ENCODE measurements around the gene SPDEF. TPM values are rescaled to one million over a fixed set of nuclear protein-coding genes. Genes with fewer than 3 reads are reported as not detected.

SPDEF gene
- total and polyA plus RNA-seq, 2 donors (not counting 1 experiment from before 2014, with no cell fraction given): under 0.01 to 0.03 TPM

- no peak for DNase-seq (ENCODE audit: low read depth in 2 of 2)
- TF ChIP-seq EZH2 (IDR thresholded peaks at IDR 0.05; ENCODE audit: low read length, missing control alignments) (no peak), CTCF (conservative IDR thresholded peaks at IDR 0.05 in 1 of 2, IDR thresholded peaks at IDR 0.05 in 1 of 2; ENCODE audit: low read depth in 1 of 2, low read length in 2 of 2) (no peak)
- H3K27me3 ChIP-seq (ENCODE audit: control insufficient read depth, insufficient read depth, low read length): no peaks in the 10 kb centered on the region
- peaks cover 5% of the 10 kb centered on the region for H3K4me1 ChIP-seq (ENCODE audit: control insufficient read depth, extremely low read depth, insufficient read depth, low read length)
- H3K9me3 ChIP-seq (ENCODE audit: control insufficient read depth, insufficient read depth, low read depth, low read length): no peaks in the 10 kb centered on the region
- H3K4me3 ChIP-seq (replicated peaks in 1 of 4; ENCODE audit: control extremely low read depth in 1 of 4, insufficient read depth in 1 of 4, low read depth in 3 of 4, low read length in 4 of 4): no peak overlapping the region
- H3K4me2 ChIP-seq (ENCODE audit: extremely low read depth, insufficient read depth, low read length): no peak overlapping the region
- no peak overlapping the region for H3K9ac ChIP-seq (ENCODE audit: insufficient read depth, low read length)
- H3K36me3 ChIP-seq (ENCODE audit: control insufficient read depth, insufficient read depth, low read length): peaks cover 1% of the 10 kb centered on the region
- H3K27ac ChIP-seq (ENCODE audit: insufficient read depth, low read length): no peak overlapping the region
- H2AFZ ChIP-seq (ENCODE audit: low read length): no peak overlapping the region
- peaks cover 14% of the 10 kb centered on the region for H3K79me2 ChIP-seq (ENCODE audit: control insufficient read depth, insufficient read depth, low read length)
- no peaks in the 10 kb centered on the region for H4K20me1 ChIP-seq (ENCODE audit: control insufficient read depth, extremely low read depth, insufficient read depth, low read length)
Observed at GRCh38 chr6:34589691-34590090, 33.6 kb upstream of the SPDEF start.

- H2AFZ ChIP-seq (ENCODE audit: low read length): no peak overlapping the region
- no peaks in the 10 kb centered on the region for H3K27me3 ChIP-seq (ENCODE audit: control insufficient read depth, insufficient read depth, low read length)
- H3K4me1 ChIP-seq (ENCODE audit: control insufficient read depth, extremely low read depth, insufficient read depth, low read length): peaks cover 5% of the 10 kb centered on the region
- TF ChIP-seq CTCF (conservative IDR thresholded peaks at IDR 0.05 in 1 of 2, IDR thresholded peaks at IDR 0.05 in 1 of 2; ENCODE audit: low read depth in 1 of 2, low read length in 2 of 2) (no peak), EZH2 (IDR thresholded peaks at IDR 0.05; ENCODE audit: low read length, missing control alignments) (no peak)
- DNase-seq (ENCODE audit: low read depth in 2 of 2): no peak
- H4K20me1 ChIP-seq (ENCODE audit: control insufficient read depth, extremely low read depth, insufficient read depth, low read length): no peaks in the 10 kb centered on the region
- H3K9me3 ChIP-seq (ENCODE audit: control insufficient read depth, insufficient read depth, low read depth, low read length): no peaks in the 10 kb centered on the region
- H3K79me2 ChIP-seq (ENCODE audit: control insufficient read depth, insufficient read depth, low read length): peaks cover 8% of the 10 kb centered on the region
- H3K27ac ChIP-seq (ENCODE audit: insufficient read depth, low read length): no peak overlapping the region
- no peak overlapping the region for H3K4me2 ChIP-seq (ENCODE audit: extremely low read depth, insufficient read depth, low read length)
- H3K36me3 ChIP-seq (ENCODE audit: control insufficient read depth, insufficient read depth, low read length): peaks cover 1% of the 10 kb centered on the region
- no peak overlapping the region for H3K4me3 ChIP-seq (replicated peaks in 1 of 4; ENCODE audit: control extremely low read depth in 1 of 4, insufficient read depth in 1 of 4, low read depth in 3 of 4, low read length in 4 of 4)
- H3K9ac ChIP-seq (ENCODE audit: insufficient read depth, low read length): no peak overlapping the region
Observed at GRCh38 chr6:34589140-34589539, 33.0 kb upstream of the SPDEF start.

- H3K4me3 ChIP-seq (replicated peaks in 1 of 4; ENCODE audit: control extremely low read depth in 1 of 4, insufficient read depth in 1 of 4, low read depth in 3 of 4, low read length in 4 of 4): no peak overlapping the region
- no peak for TF ChIP-seq CTCF (conservative IDR thresholded peaks at IDR 0.05 in 1 of 2, IDR thresholded peaks at IDR 0.05 in 1 of 2; ENCODE audit: low read depth in 1 of 2, low read length in 2 of 2)
- TF ChIP-seq EZH2 (IDR thresholded peaks at IDR 0.05; ENCODE audit: low read length, missing control alignments): no peak
- no peaks in the 10 kb centered on the region for H3K27me3 ChIP-seq (ENCODE audit: control insufficient read depth, insufficient read depth, low read length)
- no peak overlapping the region for H3K27ac ChIP-seq (ENCODE audit: insufficient read depth, low read length)
- no peaks in the 10 kb centered on the region for H3K9me3 ChIP-seq (ENCODE audit: control insufficient read depth, insufficient read depth, low read depth, low read length)
- H3K4me2 ChIP-seq (ENCODE audit: extremely low read depth, insufficient read depth, low read length): no peak overlapping the region
- peaks cover 7% of the 10 kb centered on the region for H3K79me2 ChIP-seq (ENCODE audit: control insufficient read depth, insufficient read depth, low read length)
- no peaks in the 10 kb centered on the region for H4K20me1 ChIP-seq (ENCODE audit: control insufficient read depth, extremely low read depth, insufficient read depth, low read length)
- no peak for DNase-seq (ENCODE audit: low read depth in 2 of 2)
- no peak overlapping the region for H3K9ac ChIP-seq (ENCODE audit: insufficient read depth, low read length)
- H2AFZ ChIP-seq (ENCODE audit: low read length): no peak overlapping the region
- H3K36me3 ChIP-seq (ENCODE audit: control insufficient read depth, insufficient read depth, low read length): peaks cover 1% of the 10 kb centered on the region
- peaks cover 5% of the 10 kb centered on the region for H3K4me1 ChIP-seq (ENCODE audit: control insufficient read depth, extremely low read depth, insufficient read depth, low read length)
Observed at GRCh38 chr6:34587851-34588250, 31.7 kb upstream of the SPDEF start.

Measured in fibroblast of lung (primary cell).